ENCODE measurements around the gene PHPT1.

PHPT1 gene

GRCh38 chr9:136890661-136891060, 41.5 kb downstream of the PHPT1 start:
- no peak for DNase-seq

DNA sequence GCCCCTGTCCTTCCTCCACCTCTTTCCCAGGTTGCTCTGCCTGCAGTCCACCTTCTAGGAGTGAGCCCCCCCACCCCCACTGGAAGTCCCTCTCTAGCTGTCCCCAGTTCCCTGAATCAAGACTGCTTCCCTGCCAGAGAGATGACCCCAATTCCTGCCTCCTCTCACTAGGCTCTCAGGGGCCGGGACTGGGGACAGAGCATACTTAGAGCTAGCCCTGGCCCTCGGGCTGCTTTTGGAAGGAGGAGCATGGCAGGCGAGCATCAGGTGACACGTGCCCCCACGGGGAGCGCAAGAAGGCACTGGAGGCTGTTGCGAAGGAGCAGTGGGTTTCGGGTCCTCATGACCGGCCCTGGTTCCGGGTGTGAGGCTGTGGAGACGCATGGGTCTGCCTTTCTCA, 46.8 kb downstream of the PHPT1 start:
- DNase-seq = no peak

DNA sequence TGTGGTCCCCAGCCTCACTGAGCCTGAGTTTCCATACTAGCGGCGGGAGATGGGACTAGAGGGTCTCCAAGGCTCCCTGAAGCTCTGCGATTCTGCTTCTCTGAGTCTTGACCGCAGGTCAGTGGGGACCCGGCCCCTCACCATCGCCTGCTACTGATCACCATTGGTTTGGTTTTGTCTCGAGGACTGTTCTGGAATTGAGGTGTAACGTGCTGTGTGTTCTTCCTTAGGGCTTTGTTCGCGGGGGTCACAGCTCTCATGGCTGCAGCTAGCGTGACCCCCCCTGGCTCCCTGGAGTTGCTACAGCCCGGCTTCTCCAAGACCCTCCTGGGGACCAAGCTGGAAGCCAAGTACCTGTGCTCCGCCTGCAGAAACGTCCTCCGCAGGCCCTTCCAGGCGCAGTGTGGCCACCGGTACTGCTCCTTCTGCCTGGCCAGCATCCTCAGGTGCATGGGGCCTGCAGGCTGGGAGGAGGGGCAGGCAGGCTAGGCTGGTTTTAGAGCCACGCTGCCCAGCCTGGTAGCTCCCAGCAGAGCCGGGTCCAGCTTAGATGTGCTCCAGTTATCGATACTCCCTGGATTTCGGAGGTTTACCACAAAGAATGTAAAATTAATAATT, 49.4 kb downstream of the PHPT1 start:
- no peak for DNase-seq

- no peak for DNase-seq
These were observed 50.0 kb downstream of the PHPT1 start for GRCh38 chr9:136899196-136899595.

- no peak for DNase-seq
These were observed 51.3 kb downstream of the PHPT1 start for GRCh38 chr9:136900556-136900955.
